Astrocyte of the spinal cord (primary cell): ENCODE data around the gene AKR1C1.
"Not testable (repeated sequence)": the region's sequence is repeated elsewhere in the genome, so short reads cannot be mapped to it uniquely, and the experiment has no call there.

ENCODE experiments used
- DNase-seq: peaks from one replicate; pipeline ENCODE4 v3.0.0; 2011; ENCODE audit warnings: low read depth, low spot score
- H3K4me3 ChIP-seq: 2 replicates; pipeline ENCODE4 v1.5.1; 2011; ENCODE audit warnings: low read depth, mild to moderate bottlenecking, low read length, moderate library complexity
- in situ Hi-C: cut with HindIII; loops from 2 replicates; pipeline ENCODE4 v1.10.0; 2017; ENCODE audit warnings: low sequenced_read_pairs
- TF ChIP-seq, protein P1 (sequence below): IDR thresholded peaks from 2 replicates; pipeline ENCODE4 v1.5.1; 2012; ENCODE audit warnings: low read depth, mild to moderate bottlenecking, low read length, inconsistent platforms

AKR1C1 gene

DNA sequence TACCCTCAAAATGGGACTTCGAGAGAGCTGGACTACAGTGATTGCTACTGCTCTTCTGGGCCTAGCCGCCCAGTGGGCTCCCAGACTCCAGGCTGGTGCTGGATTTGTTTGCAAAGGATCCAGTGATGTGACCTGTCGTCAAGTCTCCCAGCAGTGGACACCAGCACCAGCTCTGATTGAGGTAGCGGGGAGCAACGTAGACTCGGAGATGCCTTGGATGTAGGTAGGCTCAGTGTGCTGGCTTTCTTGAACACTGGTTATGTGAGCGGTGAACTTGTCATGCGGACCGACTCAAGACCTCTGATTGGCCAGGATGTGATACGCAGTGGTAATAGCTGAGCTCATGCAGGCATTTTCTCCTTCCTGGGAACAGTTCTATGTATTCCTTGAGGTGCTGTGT is 21.0 kb downstream of the AKR1C1 start:
- in situ Hi-C loops, result no loop called here
- TF ChIP-seq, protein P1, sequence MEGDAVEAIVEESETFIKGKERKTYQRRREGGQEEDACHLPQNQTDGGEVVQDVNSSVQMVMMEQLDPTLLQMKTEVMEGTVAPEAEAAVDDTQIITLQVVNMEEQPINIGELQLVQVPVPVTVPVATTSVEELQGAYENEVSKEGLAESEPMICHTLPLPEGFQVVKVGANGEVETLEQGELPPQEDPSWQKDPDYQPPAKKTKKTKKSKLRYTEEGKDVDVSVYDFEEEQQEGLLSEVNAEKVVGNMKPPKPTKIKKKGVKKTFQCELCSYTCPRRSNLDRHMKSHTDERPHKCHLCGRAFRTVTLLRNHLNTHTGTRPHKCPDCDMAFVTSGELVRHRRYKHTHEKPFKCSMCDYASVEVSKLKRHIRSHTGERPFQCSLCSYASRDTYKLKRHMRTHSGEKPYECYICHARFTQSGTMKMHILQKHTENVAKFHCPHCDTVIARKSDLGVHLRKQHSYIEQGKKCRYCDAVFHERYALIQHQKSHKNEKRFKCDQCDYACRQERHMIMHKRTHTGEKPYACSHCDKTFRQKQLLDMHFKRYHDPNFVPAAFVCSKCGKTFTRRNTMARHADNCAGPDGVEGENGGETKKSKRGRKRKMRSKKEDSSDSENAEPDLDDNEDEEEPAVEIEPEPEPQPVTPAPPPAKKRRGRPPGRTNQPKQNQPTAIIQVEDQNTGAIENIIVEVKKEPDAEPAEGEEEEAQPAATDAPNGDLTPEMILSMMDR, result no peak

DNA sequence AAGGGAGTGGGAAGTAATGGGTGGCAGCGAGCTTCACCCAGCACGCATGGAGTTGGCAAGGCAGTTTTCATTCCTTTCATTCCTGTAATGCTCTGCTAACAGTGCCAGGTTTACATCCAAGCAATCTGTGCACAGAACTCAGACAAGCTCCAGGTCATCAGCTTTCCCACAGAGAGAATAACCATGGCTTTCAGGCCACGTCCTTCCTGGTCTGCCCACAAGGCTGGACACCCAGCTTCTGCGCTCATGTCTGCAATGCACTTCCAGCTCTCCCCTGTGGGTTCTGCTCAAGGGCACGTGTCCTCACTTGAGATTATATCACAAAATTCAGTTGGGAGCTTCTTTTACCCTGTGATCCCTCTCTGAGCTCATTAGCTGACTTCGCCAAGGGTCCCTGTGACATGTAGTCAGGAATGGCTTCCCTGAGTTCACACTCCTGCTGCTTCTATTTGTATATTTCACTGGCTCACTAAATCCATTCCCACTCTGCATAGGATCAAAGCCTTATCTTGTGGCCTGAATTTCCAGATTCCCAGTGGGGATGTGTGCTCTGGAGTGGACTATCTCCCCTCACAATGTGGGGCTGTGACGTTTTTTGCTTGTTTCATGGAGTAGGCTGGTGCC is 21.9 kb downstream of the AKR1C1 start:
- no peak overlapping the region for H3K4me3 ChIP-seq
- in situ Hi-C loops, result no loop called here
- TF ChIP-seq, protein P1, result no peak
- DNase-seq, result no peak

More for the DNA sequence above, 21.0 kb downstream of the AKR1C1 start:
- no peak overlapping the region for H3K4me3 ChIP-seq
- no peak for DNase-seq

DNA sequence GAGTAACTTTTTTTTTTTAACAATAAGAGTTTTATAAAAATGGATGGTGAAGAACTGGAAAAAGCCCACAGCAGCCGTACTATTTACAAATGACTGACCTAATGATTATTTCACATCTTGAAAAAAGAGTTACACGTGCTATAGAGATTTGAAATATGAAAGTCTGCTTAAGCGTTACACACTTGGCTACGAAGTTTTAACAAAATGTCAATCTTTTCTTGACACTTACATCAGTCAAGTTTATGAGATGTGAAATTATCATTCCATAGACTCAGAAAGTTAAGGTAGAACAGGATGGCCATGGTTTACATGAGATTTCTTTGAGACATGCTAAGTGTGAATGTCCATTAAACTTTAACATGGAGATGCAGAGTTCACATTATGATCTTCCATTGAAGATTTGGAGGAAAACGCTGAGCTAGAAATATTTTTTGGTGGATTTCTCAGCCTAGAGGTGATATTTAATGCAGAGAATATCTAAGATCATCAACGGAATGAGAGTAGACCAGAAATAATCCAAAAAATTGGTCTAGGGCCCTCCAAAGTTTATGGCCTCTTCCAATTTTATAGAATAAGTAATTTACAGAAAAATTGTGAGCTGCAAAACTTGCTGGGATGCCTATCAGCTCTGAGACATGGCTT is 24.9 kb downstream of the AKR1C1 start:
- not testable (repeated sequence) for H3K4me3 ChIP-seq

DNA sequence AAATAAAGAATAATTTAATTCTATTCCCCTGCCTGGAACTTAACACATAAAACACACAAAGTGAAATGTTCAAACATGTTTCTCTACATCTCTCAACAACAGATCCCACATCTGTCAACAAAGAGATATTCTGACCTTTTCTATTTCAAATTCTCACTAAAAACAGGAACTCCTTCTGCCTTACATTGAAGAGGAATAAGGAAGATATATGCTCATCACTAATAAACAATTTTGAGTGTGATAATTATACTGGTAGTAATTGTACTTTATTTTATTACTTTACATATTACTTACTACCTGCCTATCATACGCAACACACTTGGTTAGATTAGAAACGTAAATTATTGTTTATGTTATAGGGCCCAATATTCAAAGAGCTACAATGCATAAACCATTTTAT is 27.0 kb downstream of the AKR1C1 start:
- in situ Hi-C loops, result no loop called here
- no peak overlapping the region for H3K4me3 ChIP-seq
- no peak for DNase-seq
- TF ChIP-seq, protein P1, result no peak

More for the DNA sequence above, 24.9 kb downstream of the AKR1C1 start:
- DNase-seq, in situ Hi-C loops: not testable (repeated sequence)

DNA sequence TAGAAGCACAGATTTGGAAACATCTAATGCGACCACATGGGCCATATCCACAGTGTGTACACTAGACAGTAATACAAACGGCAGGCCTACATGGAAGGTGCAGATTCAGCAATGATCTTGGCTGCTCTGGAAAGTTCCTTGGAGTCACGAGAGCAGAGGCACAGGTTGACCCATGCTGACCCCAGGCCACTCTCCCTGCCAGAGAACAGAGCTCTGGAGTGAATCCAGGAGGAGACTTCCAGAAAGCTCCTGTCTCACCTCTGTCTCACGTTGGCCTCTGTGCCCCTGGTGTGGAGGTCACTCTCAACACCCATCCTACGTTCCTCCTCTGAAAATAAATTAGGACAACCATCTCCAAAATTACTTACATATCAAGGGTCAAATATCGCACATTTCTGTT is 28.2 kb downstream of the AKR1C1 start:
- in situ Hi-C loops, H3K4me3 ChIP-seq, DNase-seq: not testable (repeated sequence)

DNA sequence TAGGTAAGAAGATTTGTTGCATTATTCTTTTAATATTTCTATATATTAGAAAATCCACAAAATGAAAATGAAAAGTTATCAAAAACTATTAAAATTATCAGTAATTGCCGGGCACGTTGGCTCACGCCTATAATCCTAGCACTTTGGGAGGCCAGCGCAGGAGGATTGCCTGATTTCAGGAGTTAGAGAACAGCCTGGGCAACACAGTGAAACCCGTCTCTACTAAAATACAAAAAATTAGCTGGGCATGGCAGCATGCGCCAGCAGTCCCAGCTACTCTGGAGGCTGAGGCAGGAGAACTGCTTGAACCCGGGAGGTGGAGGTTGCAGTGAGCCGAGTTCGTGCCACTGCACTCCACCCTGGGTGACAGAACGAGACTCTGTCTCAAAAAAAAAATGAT is 29.3 kb downstream of the AKR1C1 start:
- H3K4me3 ChIP-seq, in situ Hi-C loops, DNase-seq: not testable (repeated sequence)

DNA sequence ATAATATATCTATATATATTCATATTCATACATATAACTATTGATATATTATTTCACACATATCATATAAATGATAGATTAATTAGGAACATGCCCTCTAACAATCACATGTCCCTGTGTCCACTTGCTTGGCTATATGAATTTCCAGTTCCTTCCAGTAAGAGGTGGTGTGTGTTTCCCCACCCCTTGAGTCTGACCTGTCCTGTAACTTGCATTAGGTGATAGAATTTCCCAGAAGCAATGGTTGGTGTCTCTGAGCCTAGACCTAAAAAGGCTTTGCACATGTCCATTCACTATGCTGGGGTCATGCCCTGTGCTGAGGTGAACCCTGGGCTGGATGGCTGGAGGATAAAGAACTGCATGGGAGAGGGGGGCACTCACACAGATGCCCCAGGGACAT is 31.0 kb downstream of the AKR1C1 start:
- in situ Hi-C loops, DNase-seq, H3K4me3 ChIP-seq: not testable (repeated sequence)

DNA sequence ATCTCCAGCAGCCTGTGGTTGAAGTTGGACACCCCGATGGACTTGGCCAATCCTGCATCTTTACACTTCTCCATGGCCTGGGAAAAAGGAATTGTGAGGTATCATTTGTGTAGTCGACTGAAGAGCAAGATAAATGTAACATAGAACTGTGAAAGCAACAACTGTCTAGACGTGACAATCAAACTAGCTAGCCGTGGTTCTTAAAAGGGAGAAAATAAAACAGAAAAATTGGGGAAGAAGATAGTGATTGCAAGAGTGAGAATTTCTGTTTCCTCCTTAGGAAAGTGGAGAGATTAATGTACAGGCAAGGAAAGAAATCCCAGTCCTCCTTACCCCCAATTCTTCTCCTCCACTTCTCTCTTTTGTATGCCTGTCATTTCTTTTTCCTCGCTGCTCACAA is 35.5 kb downstream of the AKR1C1 start:
- DNase-seq, result no peak
- TF ChIP-seq, protein P1, result no peak
- in situ Hi-C loops, result no loop called here

More for the DNA sequence above, 35.5 kb downstream of the AKR1C1 start:
- no peak overlapping the region for H3K4me3 ChIP-seq
